ENCODE data around the gene DNASE1L3. TPM values are rescaled to one million over a fixed set of nuclear protein-coding genes. Genes with fewer than 3 reads are reported as not detected.
A peak's percentile ranks its signal among the peaks of the same experiment; 100 is the strongest.

Gene DNASE1L3
- total and polyA plus RNA-seq, 7 experiments from 2014 or later = 0.66 to 2.6 TPM; not detected in 5

GRCh38 chr3:58144478-58145325 lies 66.1 kb downstream of the DNASE1L3 start:
- H3K27me3 ChIP-seq (ENCODE audit: control insufficient read depth in 2 of 2, insufficient read depth in 2 of 2, low read length in 2 of 2) = no peaks in the 10 kb centered on the region
- ATAC-seq (no peak), DNase-seq (no peak)
- H3K4me3 ChIP-seq (ENCODE audit: low read length) = no peak overlapping the region
- ChIA-PET POLR2A (no interaction called here), CTCF (no interaction called here)
- H3K36me3 Mint-ChIP-seq = peaks cover 11 to 71% (median 51%) of the 10 kb centered on the region in 5 donors
- no peak overlapping the region for H3K27ac Mint-ChIP-seq
- no peaks in the 10 kb centered on the region for H3K4me1 Mint-ChIP-seq
- H3K9me3 ChIP-seq (ENCODE audit: control insufficient read depth in 2 of 3, low read length in 3 of 3) = no peaks in the 10 kb centered on the region
- H3K27me3 Mint-ChIP-seq = no peaks in the 10 kb centered on the region
- H3K4me3 Mint-ChIP-seq = no peak overlapping the region
- H3K27ac ChIP-seq (ENCODE audit: low read depth, low read length) = no peak overlapping the region
- H3K36me3 ChIP-seq (ENCODE audit: control insufficient read depth in 2 of 3, insufficient read depth in 3 of 3, low read length in 3 of 3) = peaks cover 0 to 94% (median 26%) of the 10 kb centered on the region in 3 experiments
- no peaks in the 10 kb centered on the region for H3K4me1 ChIP-seq (ENCODE audit: control insufficient read depth in 2 of 2, insufficient read depth in 2 of 2, low read length in 2 of 2)
- H3K9me3 Mint-ChIP-seq = no peaks in the 10 kb centered on the region
- intact Hi-C loops (cut with micrococcal nuclease) = no loop called here

GRCh38 chr3:58143417-58144055 lies 67.2 kb downstream of the DNASE1L3 start:
- intact Hi-C loops (cut with micrococcal nuclease) = no loop called here
- DNase-seq = no peak
- Histone ChIP-seq H3K4me1 (ENCODE audit: control insufficient read depth in 2 of 2, insufficient read depth in 2 of 2, low read length in 2 of 2) (no peaks in the 10 kb centered on the region), H3K27ac (ENCODE audit: low read depth, low read length) (no peak overlapping the region), H3K9me3 (ENCODE audit: control insufficient read depth in 2 of 3, low read length in 3 of 3) (no peaks in the 10 kb centered on the region), H3K27me3 (ENCODE audit: control insufficient read depth in 2 of 2, insufficient read depth in 2 of 2, low read length in 2 of 2) (no peaks in the 10 kb centered on the region), H3K4me3 (ENCODE audit: low read length) (no peak overlapping the region), H3K36me3 (ENCODE audit: control insufficient read depth in 2 of 3, insufficient read depth in 3 of 3, low read length in 3 of 3) (peaks cover 0 to 92% (median 22%) of the 10 kb centered on the region in 3 experiments)
- CTCF ChIA-PET = no interaction called here
- H3K9me3 Mint-ChIP-seq = no peaks in the 10 kb centered on the region
- H3K4me3 Mint-ChIP-seq = no peak overlapping the region
- H3K36me3 Mint-ChIP-seq = peaks cover 13 to 71% (median 43%) of the 10 kb centered on the region in 5 donors
- peak overlapping the region in 1 of 9 donors; percentile 20 for H3K27ac Mint-ChIP-seq
- ATAC-seq = no peak
- no peaks in the 10 kb centered on the region for H3K4me1 Mint-ChIP-seq
- H3K27me3 Mint-ChIP-seq = no peaks in the 10 kb centered on the region
- POLR2A ChIA-PET = no interaction called here

Other genes starting within 250 kb of the DNASE1L3 start
- 10 to 100 TPM; 39.3 to 66.7 (median 64.9) TPM for gene FLNB, start 202.6 kb downstream of the DNASE1L3 start, total RNA-seq
- gene FLNB, start 202.6 kb downstream of the DNASE1L3 start, polyA plus RNA-seq = 10 to 100 TPM; 15.7 to 42.2 TPM
- 1 to 10 TPM; 3.1 to 7.3 (median 6.6) TPM for gene ABHD6, start 26.8 kb upstream of the DNASE1L3 start, total RNA-seq
- 1 to 10 TPM; 2.5 to 6.4 TPM for gene ABHD6, start 26.8 kb upstream of the DNASE1L3 start, polyA plus RNA-seq
- 10 to 100 TPM; 14.8 to 21.6 (median 17.6) TPM for gene RPP14, start 95.3 kb upstream of the DNASE1L3 start, total RNA-seq
- gene RPP14, start 95.3 kb upstream of the DNASE1L3 start, polyA plus RNA-seq = 1 to 10 TPM; 6.8 to 7.1 TPM
- gene HTD2, start 95.5 kb upstream of the DNASE1L3 start, total RNA-seq = 10 to 100 TPM in 2 of 5 experiments, 1 to 10 TPM in 3; 4.5 to 10.6 (median 9.2) TPM
- 10 to 100 TPM; 25.7 to 35.8 TPM for gene HTD2, start 95.5 kb upstream of the DNASE1L3 start, polyA plus RNA-seq
- gene PXK, start 121.9 kb upstream of the DNASE1L3 start, total RNA-seq = 10 to 100 TPM; 17.3 to 38.9 (median 22.3) TPM
- gene PXK, start 121.9 kb upstream of the DNASE1L3 start, polyA plus RNA-seq = 10 to 100 TPM; 23.1 to 26.3 TPM
- gene PDHB, start 222.9 kb upstream of the DNASE1L3 start, total RNA-seq = 10 to 100 TPM; 30.1 to 58.1 (median 54.0) TPM
- 100 to 1,000 TPM; 106 to 128 TPM for gene PDHB, start 222.9 kb upstream of the DNASE1L3 start, polyA plus RNA-seq